NCI-H1092 treated with DMSO at 0.1 percent for 48 hours (cell line): ENCODE measurements around the gene CASS4.

Source experiments
- DNase-seq: peaks from one replicate; lab custom pipeline; 2025; lab: John Stamatoyannopoulos, UW

Gene CASS4

GRCh38 chr20:56445130-56445529, 33.1 kb downstream of the CASS4 start:
- no peak for DNase-seq

DNA sequence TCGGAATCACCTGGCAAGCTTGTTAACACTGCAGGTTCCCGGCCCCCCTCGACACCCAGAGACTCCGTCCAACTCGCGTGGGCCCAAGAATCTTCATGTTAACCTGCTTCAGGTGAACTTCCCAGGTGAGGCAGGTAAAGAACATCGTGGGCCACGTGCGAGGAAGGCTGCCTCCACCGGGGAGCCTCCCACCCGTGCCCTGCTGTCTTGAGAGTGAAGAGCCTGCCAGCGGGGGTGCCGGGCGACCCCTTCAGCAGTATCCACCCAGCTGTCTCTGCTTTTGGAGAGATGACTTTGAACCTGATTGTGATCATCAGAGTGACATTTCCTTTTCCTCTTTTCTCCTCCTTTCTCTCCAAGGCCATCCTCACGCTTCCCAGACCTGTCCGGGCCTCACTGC, 33.5 kb downstream of the CASS4 start:
- DNase-seq = no peak

- no peak for DNase-seq
These were observed 35.2 kb downstream of the CASS4 start for GRCh38 chr20:56447227-56447626.

GRCh38 chr20:56449459-56449858, 37.4 kb downstream of the CASS4 start:
- DNase-seq = no peak

DNA sequence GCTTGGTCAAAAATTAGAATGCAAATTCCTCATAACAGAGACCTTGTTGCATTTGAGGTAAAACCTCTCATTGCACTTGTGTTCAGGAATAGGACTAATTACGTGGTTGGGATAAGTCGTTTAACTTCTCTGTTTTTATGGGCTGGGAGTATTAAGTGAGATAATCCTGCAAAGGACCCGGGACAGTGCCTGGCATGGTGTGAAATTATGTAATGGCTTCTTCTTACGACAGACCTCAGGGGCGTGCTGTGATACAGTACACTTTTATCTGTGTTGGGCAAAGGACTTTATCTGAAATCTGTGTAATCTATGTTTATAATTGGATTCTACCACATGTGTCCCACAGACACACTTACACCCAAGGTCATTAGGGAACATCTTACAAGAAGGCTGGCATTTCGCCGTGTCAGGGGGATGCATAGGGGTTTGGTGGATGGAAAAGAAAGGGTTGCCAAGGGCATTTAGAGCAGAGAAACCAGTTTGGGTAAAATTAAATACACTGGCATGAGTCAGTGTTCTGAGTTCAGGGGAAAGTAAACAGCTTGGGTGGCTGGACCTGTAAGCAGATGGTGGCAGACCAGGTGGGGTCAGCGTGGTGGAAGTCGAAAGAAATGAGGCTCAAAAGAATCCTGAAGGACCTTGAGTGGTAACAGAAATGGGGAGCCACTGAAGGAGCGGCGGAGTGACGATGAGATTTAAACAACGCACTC, 39.2 kb downstream of the CASS4 start:
- DNase-seq = no peak

- no peak for DNase-seq
These were observed 41.3 kb downstream of the CASS4 start for GRCh38 chr20:56453352-56453751.

DNA sequence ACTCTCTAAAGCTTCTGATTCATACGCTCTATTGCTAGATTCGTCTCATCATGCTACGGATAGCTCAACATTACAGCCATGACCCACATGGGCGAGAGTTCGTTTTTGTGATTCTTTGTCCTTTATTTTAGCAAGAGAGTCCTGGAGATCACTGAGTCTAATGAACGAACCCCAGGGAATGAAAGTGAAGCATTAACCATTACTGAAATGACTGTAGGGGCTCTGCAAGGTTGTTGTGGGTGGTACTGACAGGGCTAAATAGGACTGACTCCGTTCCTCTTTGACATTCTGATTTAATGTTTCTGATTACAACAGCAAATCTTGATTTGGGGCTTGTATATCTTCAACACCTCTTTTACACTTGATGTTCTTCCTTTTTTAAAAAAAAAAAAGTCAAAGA, 42.7 kb downstream of the CASS4 start:
- no peak for DNase-seq

DNA sequence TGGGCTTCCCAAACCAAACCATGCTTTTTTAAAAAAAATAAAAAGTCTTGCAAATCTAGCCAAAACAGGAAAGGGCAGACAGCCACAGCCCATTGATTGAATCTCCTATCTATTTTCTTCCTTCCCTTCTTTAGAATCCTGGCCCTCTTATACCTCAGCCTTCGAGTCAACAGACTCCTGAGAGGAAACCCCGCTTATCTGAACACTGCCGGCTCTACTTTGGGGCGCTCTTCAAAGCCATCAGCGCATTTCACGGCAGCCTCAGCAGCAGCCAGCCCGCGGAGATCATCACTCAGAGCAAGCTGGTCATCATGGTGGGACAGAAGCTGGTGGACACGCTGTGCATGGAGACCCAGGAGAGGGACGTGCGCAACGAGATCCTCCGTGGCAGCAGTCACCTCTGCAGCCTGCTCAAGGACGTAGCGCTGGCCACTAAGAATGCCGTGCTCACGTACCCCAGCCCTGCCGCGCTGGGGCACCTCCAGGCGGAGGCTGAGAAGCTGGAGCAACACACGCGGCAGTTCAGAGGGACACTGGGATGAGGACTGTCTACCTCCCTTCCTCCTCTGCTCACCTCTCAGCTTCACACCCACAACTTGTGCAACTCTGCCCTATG, 46.3 kb downstream of the CASS4 start:
- DNase-seq = no peak

- no peak for DNase-seq
These were observed 48.4 kb downstream of the CASS4 start for GRCh38 chr20:56460459-56460858.

- DNase-seq = no peak
These were observed 49.5 kb downstream of the CASS4 start for GRCh38 chr20:56461576-56461975.

DNA sequence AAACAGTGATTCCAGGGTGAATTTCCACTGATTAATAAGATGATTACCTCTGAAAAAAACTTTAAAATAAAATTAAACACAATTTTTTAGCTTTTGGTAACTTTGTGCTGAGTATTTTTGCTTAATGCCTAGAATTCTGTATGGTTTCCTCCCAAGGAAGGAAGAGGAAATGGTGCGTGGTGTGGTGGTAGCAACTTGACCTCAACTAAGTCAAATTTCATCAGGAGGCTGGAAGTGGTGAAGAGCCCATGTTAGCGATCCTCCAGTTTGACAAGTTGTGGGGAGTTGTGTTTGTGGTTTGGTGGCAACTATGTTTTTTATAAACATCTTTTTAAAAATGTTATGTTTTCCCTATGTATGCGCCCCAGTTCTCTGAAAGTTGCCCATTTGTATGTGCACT, 51.4 kb downstream of the CASS4 start:
- DNase-seq = no peak

- no peak for DNase-seq
These were observed 53.9 kb downstream of the CASS4 start for GRCh38 chr20:56465997-56466396.

DNA sequence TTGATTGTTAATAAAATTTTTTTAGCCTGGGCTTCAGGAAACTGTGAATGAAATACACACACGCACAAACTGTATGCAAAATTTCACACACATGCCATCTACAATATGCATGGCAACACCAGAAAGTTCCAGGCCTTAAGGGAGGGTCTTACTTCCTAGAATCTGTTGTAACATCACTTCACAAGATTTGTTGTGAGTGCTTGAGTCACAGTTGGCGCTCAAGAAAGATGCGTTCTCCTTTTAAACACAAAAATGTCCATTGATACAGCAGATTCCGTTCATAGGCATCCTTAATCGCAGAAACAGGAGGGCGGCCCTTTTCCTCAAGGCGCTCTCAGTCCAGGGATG, 55.9 kb downstream of the CASS4 start:
- DNase-seq = no peak

DNA sequence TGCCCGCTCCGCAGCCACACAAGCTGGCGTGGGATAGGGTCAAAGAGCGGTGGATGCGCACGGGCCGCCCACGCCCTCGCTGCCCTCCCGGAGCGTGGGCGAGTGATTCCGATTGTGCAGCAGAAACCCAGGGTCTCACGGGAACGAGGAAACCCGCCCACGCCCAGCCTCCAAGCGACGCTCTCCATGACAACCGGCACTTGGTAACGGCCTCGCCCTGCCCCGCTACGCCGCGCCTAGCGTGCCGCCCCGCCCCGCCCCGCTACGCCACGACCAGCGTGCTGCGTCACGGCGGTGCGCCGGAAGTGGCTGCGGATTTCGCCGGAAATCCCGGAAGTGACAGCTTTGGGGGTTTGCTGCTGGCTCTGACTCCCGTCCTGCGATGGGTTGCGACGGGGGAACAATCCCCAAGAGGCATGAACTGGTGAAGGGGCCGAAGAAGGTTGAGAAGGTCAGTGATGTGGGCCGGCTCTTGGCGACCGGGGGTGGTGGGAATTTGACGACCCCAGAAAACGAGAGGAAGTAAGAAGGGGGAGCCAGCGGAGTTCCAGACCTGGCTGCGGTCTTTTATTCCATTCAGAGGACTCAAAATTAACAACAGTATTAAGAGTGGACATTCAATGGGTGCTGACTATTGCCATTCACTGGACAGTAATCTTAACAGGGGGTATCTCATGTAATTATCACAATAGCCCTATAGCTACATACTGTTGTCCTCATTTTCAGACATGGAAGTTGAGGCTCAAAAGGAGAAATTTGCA, 56.4 kb downstream of the CASS4 start, which contains the start of gene RTF2:
Gene RTF2 (plus strand): TSS at position 312 of the 761 bp plus-strand sequence. CDS start 71 bp downstream, at position 383.
- DNase-seq = peak; percentile 92

GRCh38 chr20:56469077-56469449, 57.0 kb downstream of the CASS4 start:
- no peak for DNase-seq

DNA sequence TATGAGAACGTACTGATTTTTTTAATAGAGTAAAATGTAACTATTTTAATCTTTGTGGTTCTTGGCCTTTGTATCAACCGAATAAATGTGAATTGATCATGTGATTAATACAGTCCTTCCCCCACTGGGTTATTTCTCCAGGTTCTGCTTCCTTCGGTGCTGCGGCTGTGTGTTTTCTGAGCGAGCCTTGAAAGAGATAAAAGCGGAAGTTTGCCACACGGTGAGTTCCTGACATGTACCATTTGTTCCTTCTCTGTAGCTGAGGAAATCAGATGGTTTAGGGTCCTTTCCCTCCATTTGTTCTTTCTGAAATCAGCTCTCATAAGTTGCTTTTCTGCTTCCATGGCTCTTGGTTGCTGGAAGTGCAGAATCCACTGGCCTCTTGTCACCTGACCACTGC, 71.9 kb downstream of the CASS4 start:
- no peak for DNase-seq

DNA sequence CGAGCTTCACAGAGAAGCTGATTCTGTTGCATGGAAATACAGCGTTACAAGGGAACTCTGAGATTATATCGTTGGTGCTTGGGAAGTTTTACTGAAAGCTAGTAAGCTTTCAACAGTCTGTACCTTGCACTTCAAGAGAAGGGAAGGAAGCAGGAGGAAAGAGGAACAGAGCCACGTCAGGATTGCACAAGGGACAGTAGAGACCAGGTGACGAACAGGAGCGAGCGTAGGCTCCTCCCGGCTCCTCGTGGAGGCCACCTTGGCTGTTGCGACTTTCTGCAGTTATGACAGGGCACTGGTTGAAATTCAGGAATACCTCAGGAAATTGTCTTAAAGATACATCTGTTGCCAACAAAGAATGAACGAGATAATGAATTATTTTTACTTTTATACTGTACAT, 75.2 kb downstream of the CASS4 start:
- DNase-seq = no peak

- no peak for DNase-seq
These were observed 76.5 kb downstream of the CASS4 start for GRCh38 chr20:56488566-56488965.

GRCh38 chr20:56501116-56501515, 89.1 kb downstream of the CASS4 start:
- DNase-seq = no peak

DNA sequence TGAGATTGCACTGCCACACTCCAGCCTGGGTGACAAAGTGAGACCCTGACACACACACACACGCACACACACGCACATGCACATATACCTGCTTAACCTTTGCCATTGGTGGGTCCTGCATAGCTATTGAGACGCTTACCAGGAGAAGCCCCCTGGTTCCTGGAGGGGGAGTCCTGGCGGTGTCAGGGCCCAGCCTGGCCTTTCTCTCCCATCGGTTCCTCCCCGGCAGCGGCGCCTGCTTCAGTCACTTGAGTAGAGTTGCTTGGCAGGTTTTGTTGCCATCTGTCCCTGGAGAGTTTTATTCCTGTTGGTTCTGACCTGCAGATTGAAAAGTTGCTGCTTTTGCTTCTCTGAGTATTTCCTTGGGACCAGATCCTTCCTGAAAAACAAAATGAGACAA, 91.9 kb downstream of the CASS4 start:
- no peak for DNase-seq

DNA sequence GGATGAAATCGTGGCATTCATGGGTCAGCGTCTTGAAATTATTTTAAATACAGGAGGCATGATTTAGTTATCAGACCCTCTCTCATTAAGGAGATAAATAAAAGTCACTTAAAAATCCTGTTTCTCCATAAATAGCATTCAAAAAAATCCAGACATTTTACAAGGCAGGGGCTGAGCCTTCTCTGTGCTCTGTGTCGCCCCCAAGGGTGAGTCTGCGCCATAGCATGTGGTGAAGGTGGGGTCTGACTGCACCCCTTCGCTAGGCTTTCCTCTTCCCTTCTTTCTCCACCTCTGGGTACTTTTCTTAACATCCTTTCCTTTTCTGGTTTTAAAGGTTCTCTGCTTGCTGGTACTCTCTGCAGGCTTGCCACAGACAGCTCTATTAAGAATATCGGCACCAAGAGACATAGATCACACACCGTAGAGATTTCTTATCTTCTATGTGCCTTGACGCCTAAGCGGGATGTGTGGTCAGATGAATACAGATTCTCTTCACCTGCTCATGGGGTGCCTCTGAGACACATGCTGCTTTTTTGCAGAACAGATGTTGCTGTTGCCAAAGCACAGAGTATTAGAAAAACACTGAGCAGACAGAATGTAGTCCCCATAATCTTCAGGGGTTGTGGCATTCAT, 92.4 kb downstream of the CASS4 start:
- DNase-seq = no peak

- DNase-seq = no peak
These were observed 94.0 kb downstream of the CASS4 start for GRCh38 chr20:56506103-56506502.
